H9 (cell line): ENCODE data around the gene MBOAT2. TPM values are rescaled to one million over a fixed set of nuclear protein-coding genes. Genes with fewer than 3 reads are reported as not detected.

Experiments
- DNase-seq: peaks from one replicate; pipeline ENCODE4 v3.0.0-alpha.2; 2017
- H2AFZ ChIP-seq: one replicate; pipeline ENCODE4 v1.6.1; 2013; ENCODE audit warnings: mild to moderate bottlenecking, low read length, control low read depth, moderate library complexity
- H2AK5ac ChIP-seq: 2 replicates; pipeline ENCODE4 v1.6.1; 2013; ENCODE audit warnings: low read length, control low read depth, mixed read lengths; ENCODE audit not compliant: insufficient read length
- H2BK120ac ChIP-seq: one replicate; pipeline ENCODE4 v1.6.1; 2013; ENCODE audit warnings: low read depth, mild to moderate bottlenecking, low read length, control low read depth, inconsistent platforms; ENCODE audit not compliant: poor library complexity, severe bottlenecking
- H2BK12ac ChIP-seq: 2 replicates; pipeline ENCODE4 v1.6.1; 2013; ENCODE audit warnings: low read length, control low read depth, mixed read lengths, low read depth; ENCODE audit not compliant: insufficient read length
- H2BK15ac ChIP-seq: 2 replicates; pipeline ENCODE4 v1.6.1; 2013; ENCODE audit warnings: low read depth, low read length, control low read depth
- H2BK20ac ChIP-seq: one replicate; pipeline ENCODE4 v1.6.1; 2013; ENCODE audit warnings: low read depth, mild to moderate bottlenecking, low read length, control low read depth, inconsistent platforms; ENCODE audit not compliant: poor library complexity, severe bottlenecking
- H2BK5ac ChIP-seq: 2 replicates; pipeline ENCODE4 v1.6.1; 2013; ENCODE audit warnings: low read length, control low read depth, mixed read lengths; ENCODE audit not compliant: insufficient read length
- H3K14ac ChIP-seq: 2 replicates; pipeline ENCODE4 v1.6.1; 2013; ENCODE audit warnings: low read length, control low read depth; ENCODE audit not compliant: insufficient read depth
- H3K18ac ChIP-seq: 2 replicates; pipeline ENCODE4 v1.6.1; 2013; ENCODE audit warnings: low read depth, mild to moderate bottlenecking, mixed read lengths, low read length, control low read depth; ENCODE audit not compliant: insufficient read length
- H3K23ac ChIP-seq: 2 replicates; pipeline ENCODE4 v1.6.1; 2013; ENCODE audit warnings: low read length, control low read depth, mixed read lengths, low read depth; ENCODE audit not compliant: insufficient read length
- H3K23me2 ChIP-seq: 2 replicates; pipeline ENCODE4 v1.6.1; 2013; ENCODE audit warnings: low read depth, mild to moderate bottlenecking, mixed read lengths, low read length, control low read depth; ENCODE audit not compliant: insufficient read length, poor library complexity, severe bottlenecking
- H3K27ac ChIP-seq: 2 replicates; pipeline ENCODE4 v1.5.1; 2013; ENCODE audit warnings: low read length, control low read depth, mixed read lengths, low read depth; ENCODE audit not compliant: insufficient read length
- H3K27me3 ChIP-seq: 2 replicates; pipeline ENCODE4 v1.6.1; 2013; ENCODE audit warnings: low read length, control low read depth, inconsistent platforms; ENCODE audit not compliant: insufficient read depth
- H3K4ac ChIP-seq: 2 replicates; pipeline ENCODE4 v1.6.1; 2013; ENCODE audit warnings: low read depth, mild to moderate bottlenecking, control low read depth, inconsistent platforms, low read length, moderate library complexity
- H3K4me1 ChIP-seq: 2 replicates; pipeline ENCODE4 v1.6.1; 2013; ENCODE audit warnings: low read length, control low read depth, inconsistent platforms; ENCODE audit not compliant: insufficient read depth
- H3K4me2 ChIP-seq: 2 replicates; pipeline ENCODE4 v1.6.1; 2013; ENCODE audit warnings: low read length, control low read depth, mixed read lengths; ENCODE audit not compliant: insufficient read length, insufficient read depth
- H3K56ac ChIP-seq: 2 replicates; pipeline ENCODE4 v1.6.1; 2013; ENCODE audit warnings: low read depth, mild to moderate bottlenecking, mixed read lengths, low read length, control low read depth; ENCODE audit not compliant: insufficient read length
- H3K79me1 ChIP-seq: 2 replicates; pipeline ENCODE4 v1.6.1; 2013; ENCODE audit warnings: low read depth, mild to moderate bottlenecking, moderate library complexity, low read length, control low read depth, inconsistent platforms; ENCODE audit not compliant: insufficient read depth, poor library complexity, severe bottlenecking
- H3K79me2 ChIP-seq: 2 replicates; pipeline ENCODE4 v1.6.1; 2013; ENCODE audit warnings: low read length, control low read depth, inconsistent platforms; ENCODE audit not compliant: insufficient read depth
- H3K9ac ChIP-seq: 2 replicates; pipeline ENCODE4 v1.6.1; 2013; ENCODE audit warnings: low read length, control low read depth, mixed read lengths; ENCODE audit not compliant: insufficient read length; ENCODE audit errors: extremely low read depth
- H3K9me3 ChIP-seq: one replicate; pipeline ENCODE4 v1.6.1; 2013; ENCODE audit warnings: low read depth, low read length, inconsistent platforms; ENCODE audit not compliant: control insufficient read depth
- H3T11ph ChIP-seq: one replicate; pipeline ENCODE4 v1.6.1; 2013; ENCODE audit warnings: mild to moderate bottlenecking, low read length, control low read depth, inconsistent platforms
- H4K20me1 ChIP-seq: one replicate; pipeline ENCODE4 v1.6.1; 2013; ENCODE audit not compliant: control insufficient read depth, insufficient read length, insufficient read depth
- H4K5ac ChIP-seq: 2 replicates; pipeline ENCODE4 v1.6.1; 2013; ENCODE audit warnings: low read depth, mild to moderate bottlenecking, mixed read lengths, low read length, control low read depth; ENCODE audit not compliant: insufficient read length
- H4K8ac ChIP-seq: replicated peaks from 2 replicates; pipeline ENCODE4 v1.6.1; 2013; ENCODE audit warnings: low read length, control low read depth, mixed read lengths, low read depth; ENCODE audit not compliant: insufficient read length
- H4K91ac ChIP-seq: 2 replicates; pipeline ENCODE4 v1.6.1; 2013; ENCODE audit warnings: low read depth, mild to moderate bottlenecking, moderate library complexity, mixed read lengths, low read length, control low read depth; ENCODE audit not compliant: insufficient read length
- H3K27ac Mint-ChIP-seq, 3 experiments: 2 replicates in 2 of 3; 3 replicates in 1 of 3; pipeline ENCODE4 v1.8.0; 2020 to 2021; ENCODE audit warnings: mixed read lengths in 3 of 3, mild to moderate bottlenecking in 1 of 3, moderate library complexity in 1 of 3
- H3K27me3 Mint-ChIP-seq: 2 replicates; pipeline ENCODE4 v1.8.0; 2021; ENCODE audit warnings: low read depth, mild to moderate bottlenecking, moderate library complexity, mixed read lengths
- H3K36me3 Mint-ChIP-seq, 3 experiments: 2 replicates in 2 of 3; 3 replicates in 1 of 3; pipeline ENCODE4 v1.8.0; 2020 to 2021; ENCODE audit warnings: low read depth in 3 of 3, mixed read lengths in 3 of 3; ENCODE audit not compliant: insufficient read depth in 1 of 3
- H3K4me1 Mint-ChIP-seq, 2 experiments: 2 replicates each; pipeline ENCODE4 v1.8.0; 2020; ENCODE audit warnings: mixed read lengths in 2 of 2
- H3K4me3 Mint-ChIP-seq, 2 experiments: 2 replicates in 1 of 2; 3 replicates in 1 of 2; pipeline ENCODE4 v1.8.0; 2020 to 2021; ENCODE audit warnings: mild to moderate bottlenecking in 2 of 2, mixed read lengths in 2 of 2, moderate library complexity in 1 of 2
- H3K9me3 Mint-ChIP-seq, 2 experiments: 2 replicates in 1 of 2; 3 replicates in 1 of 2; pipeline ENCODE4 v1.8.0; 2020; ENCODE audit warnings: mild to moderate bottlenecking in 2 of 2, mixed read lengths in 2 of 2, moderate library complexity in 1 of 2
- CTCF ChIP-seq: fragments of 200-600 bp; sonication (generic); conservative IDR thresholded peaks from 3 replicates; pipeline ENCODE4 v1.8.0; 2021; ENCODE audit warnings: antibody characterized with exemption, mild to moderate bottlenecking
- WGBS: extraction: QIAGEN DNeasy Blood & Tissue Kit; methylation state at CpG from one replicate; pipeline ENCODE4 v1.1.7; 2013; ENCODE audit warnings: missing lambda C conversion rate, low lambda C conversion rate, mixed read lengths; ENCODE audit not compliant: insufficient read length; ENCODE audit errors: extremely low coverage; 5-methylcytosine and 5-hydroxymethylcytosine counted together
- total RNA-seq: library from RNA; stranded (reverse); gene quantifications from 2 replicates; pipeline ENCODE4 v1.2.1, GENCODE V29; 2021

Gene MBOAT2
- total RNA-seq, 1 experiment from 2014 or later: 20.2 TPM

GRCh38 chr2:8962890-8963289, 40.6 kb downstream of the MBOAT2 start:
- H4K5ac ChIP-seq: no peak overlapping the region
- no peaks in the 10 kb centered on the region for H3K23me2 ChIP-seq
- no peak for TF ChIP-seq CTCF
- H3K79me1 ChIP-seq: peaks cover 2% of the 10 kb centered on the region
- H3K9me3 ChIP-seq: no peaks in the 10 kb centered on the region
- H4K91ac ChIP-seq: no peak overlapping the region
- H2BK12ac ChIP-seq: no peak overlapping the region
- H3K27me3 ChIP-seq: no peaks in the 10 kb centered on the region
- H3K4me2 ChIP-seq: no peak overlapping the region
- Mint-ChIP-seq H3K27me3 (no peaks in the 10 kb centered on the region), H3K9me3 (peaks cover 0 to 3% of the 10 kb centered on the region in 2 experiments; a peak in 1 of 5 replicates), H3K4me3 (no peak overlapping the region), H3K4me1 (peaks cover 8% of the 10 kb centered on the region in 2 experiments), H3K27ac (no peak overlapping the region), H3K36me3 (no peaks in the 10 kb centered on the region; a peak in 1 of 7 replicates)
- no peak overlapping the region for H3K56ac ChIP-seq
- no peaks in the 10 kb centered on the region for H4K20me1 ChIP-seq
- no CpG with 5 or more reads among the region's 6 CpGs for WGBS
- no peak overlapping the region for H3K27ac ChIP-seq
- DNase-seq: no peak
- H2BK120ac ChIP-seq: no peak overlapping the region
- no peak overlapping the region for H3K4ac ChIP-seq
- no peak overlapping the region for H3K23ac ChIP-seq
- H2BK5ac ChIP-seq: no peak overlapping the region
- H3K79me2 ChIP-seq: peaks cover 4% of the 10 kb centered on the region; the same call in 1 of the 2 replicates
- no peak overlapping the region for H2BK15ac ChIP-seq
- no peak overlapping the region for H2AFZ ChIP-seq
- no peak overlapping the region for H3K14ac ChIP-seq
- peaks cover 2% of the 10 kb centered on the region; the same call in 1 of the 2 replicates for H3K4me1 ChIP-seq
- no peak overlapping the region for H2BK20ac ChIP-seq
- H2AK5ac ChIP-seq: no peak overlapping the region
- H3K18ac ChIP-seq: no peak overlapping the region
- H3T11ph ChIP-seq: no peak overlapping the region
- H4K8ac ChIP-seq: no peak overlapping the region
- H3K9ac ChIP-seq: no peak overlapping the region
